Activated naive CD8-positive, alpha-beta T cell treated with anti-CD3 and anti-CD28 coated beads for 36 hours (primary cell): Measurements from ENCODE around the gene OR10D3. TPM values are rescaled to one million over a fixed set of nuclear protein-coding genes. Genes with fewer than 3 reads are reported as not detected.

Experiments
- DNase-seq: peaks from one replicate; pipeline ENCODE4 v3.0.0; 2021
- H3K27ac Mint-ChIP-seq: one replicate; pipeline ENCODE4 v1.8.0; 2022; ENCODE audit warnings: mild to moderate bottlenecking, moderate library complexity, mixed read lengths
- H3K27me3 Mint-ChIP-seq: one replicate; pipeline ENCODE4 v1.8.0; 2022; ENCODE audit warnings: mild to moderate bottlenecking, mixed read lengths
- H3K36me3 Mint-ChIP-seq: one replicate; pipeline ENCODE4 v1.8.0; 2021; ENCODE audit warnings: mild to moderate bottlenecking, mixed read lengths
- H3K4me1 Mint-ChIP-seq: one replicate; pipeline ENCODE4 v1.8.0; 2021; ENCODE audit warnings: mixed read lengths
- H3K4me3 Mint-ChIP-seq: one replicate; pipeline ENCODE4 v1.8.0; 2022; ENCODE audit warnings: mild to moderate bottlenecking, moderate library complexity, mixed read lengths
- H3K9me3 Mint-ChIP-seq: one replicate; pipeline ENCODE4 v1.8.0; 2022; ENCODE audit warnings: mixed read lengths
- total RNA-seq, 2 experiments: library from RNA; stranded (reverse); gene quantifications; one replicate each; pipeline ENCODE4 v1.2.3, GENCODE V29; 2021

OR10D3 gene
- total RNA-seq, 2 experiments from 2014 or later, result not detected

GRCh38 chr11:124176925-124177715, 6.0 kb upstream of the OR10D3 start:
- Mint-ChIP-seq H3K36me3 (no peaks in the 10 kb centered on the region), H3K27me3 (no peaks in the 10 kb centered on the region), H3K27ac (no peak overlapping the region), H3K4me3 (no peak overlapping the region), H3K4me1 (no peaks in the 10 kb centered on the region), H3K9me3 (no peaks in the 10 kb centered on the region)
- DNase-seq, result no peak

DNA sequence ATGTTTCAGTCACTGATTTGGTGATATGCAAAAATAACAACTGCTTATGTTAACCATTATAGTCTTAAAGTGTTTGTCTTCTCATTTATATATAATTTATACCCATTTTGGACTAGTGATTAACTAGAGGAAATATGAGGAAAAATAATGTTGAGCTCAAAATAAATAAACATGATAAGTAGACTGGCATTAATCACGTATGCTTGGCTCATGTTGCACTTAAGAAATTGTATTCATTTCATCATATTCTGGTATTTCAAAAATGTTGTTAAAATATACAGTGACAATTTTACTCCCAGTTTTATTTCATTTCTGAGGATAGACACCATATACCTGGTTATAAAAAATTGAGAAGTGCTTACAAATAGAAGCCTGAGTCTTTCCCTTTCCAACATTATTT, 3.8 kb upstream of the OR10D3 start:
- no peaks in the 10 kb centered on the region for H3K9me3 Mint-ChIP-seq
- no peaks in the 10 kb centered on the region for H3K36me3 Mint-ChIP-seq
- no peaks in the 10 kb centered on the region for H3K4me1 Mint-ChIP-seq
- peaks cover 8% of the 10 kb centered on the region for H3K27me3 Mint-ChIP-seq
- no peak for DNase-seq
- H3K27ac Mint-ChIP-seq, result no peak overlapping the region
- no peak overlapping the region for H3K4me3 Mint-ChIP-seq

DNA sequence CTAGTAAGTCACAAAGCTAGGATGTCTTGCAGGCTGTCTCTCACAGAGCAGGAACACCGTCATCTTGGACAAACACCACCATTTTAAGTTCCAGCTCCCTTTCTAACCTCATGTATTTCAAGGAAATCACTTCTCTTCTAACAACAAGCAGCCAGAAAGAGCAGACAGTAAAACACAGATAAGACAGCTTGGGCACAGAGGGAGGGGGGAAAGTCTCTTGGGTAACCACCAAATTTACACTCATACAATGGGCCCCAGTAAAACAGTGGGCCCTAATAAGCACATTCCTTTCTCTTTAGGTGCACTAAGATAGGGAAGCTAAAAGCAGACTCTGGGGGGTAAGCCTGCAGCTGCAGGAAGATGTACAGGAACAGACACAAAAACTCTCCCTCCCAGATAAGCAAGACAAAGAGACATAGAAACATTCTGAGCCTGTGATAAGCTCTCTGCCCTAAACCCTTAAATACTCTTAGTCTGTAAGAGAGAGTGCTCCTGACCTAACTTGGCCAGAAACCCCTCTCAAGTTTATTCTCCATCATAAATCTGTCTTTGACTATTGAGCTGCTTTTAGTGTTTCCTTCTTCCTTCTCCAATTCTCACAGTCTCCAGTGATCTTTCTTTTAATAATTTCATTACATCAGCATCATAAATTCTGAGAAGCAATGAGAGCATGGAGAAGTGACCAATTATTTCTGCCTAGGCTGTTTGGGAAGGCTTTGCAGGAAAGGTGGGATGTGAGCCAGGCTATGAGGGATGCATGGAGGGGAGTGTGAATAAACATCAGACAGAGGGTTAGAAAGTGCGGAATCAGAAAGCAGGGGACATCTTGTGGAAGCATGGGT, 7.4 kb downstream of the OR10D3 start:
- H3K27me3 Mint-ChIP-seq, result peaks cover 18% of the 10 kb centered on the region
- H3K4me1 Mint-ChIP-seq, result no peaks in the 10 kb centered on the region
- H3K36me3 Mint-ChIP-seq, result no peaks in the 10 kb centered on the region
- no peak overlapping the region for H3K4me3 Mint-ChIP-seq
- no peak for DNase-seq
- no peaks in the 10 kb centered on the region for H3K9me3 Mint-ChIP-seq
- H3K27ac Mint-ChIP-seq, result no peak overlapping the region

- no peaks in the 10 kb centered on the region for H3K9me3 Mint-ChIP-seq
- H3K4me1 Mint-ChIP-seq, result no peaks in the 10 kb centered on the region
- H3K27me3 Mint-ChIP-seq, result peaks cover 7% of the 10 kb centered on the region
- no peak for DNase-seq
- no peak overlapping the region for H3K27ac Mint-ChIP-seq
- H3K4me3 Mint-ChIP-seq, result no peak overlapping the region
- no peaks in the 10 kb centered on the region for H3K36me3 Mint-ChIP-seq
Measured at GRCh38 chr11:124193221-124194010, 10.3 kb downstream of the OR10D3 start.

GRCh38 chr11:124194293-124195188, 11.4 kb downstream of the OR10D3 start:
- no peak overlapping the region for H3K27ac Mint-ChIP-seq
- H3K4me1 Mint-ChIP-seq, result no peaks in the 10 kb centered on the region
- no peaks in the 10 kb centered on the region for H3K36me3 Mint-ChIP-seq
- H3K27me3 Mint-ChIP-seq, result peaks cover 11% of the 10 kb centered on the region
- DNase-seq, result no peak
- no peak overlapping the region for H3K4me3 Mint-ChIP-seq
- H3K9me3 Mint-ChIP-seq, result no peaks in the 10 kb centered on the region

DNA sequence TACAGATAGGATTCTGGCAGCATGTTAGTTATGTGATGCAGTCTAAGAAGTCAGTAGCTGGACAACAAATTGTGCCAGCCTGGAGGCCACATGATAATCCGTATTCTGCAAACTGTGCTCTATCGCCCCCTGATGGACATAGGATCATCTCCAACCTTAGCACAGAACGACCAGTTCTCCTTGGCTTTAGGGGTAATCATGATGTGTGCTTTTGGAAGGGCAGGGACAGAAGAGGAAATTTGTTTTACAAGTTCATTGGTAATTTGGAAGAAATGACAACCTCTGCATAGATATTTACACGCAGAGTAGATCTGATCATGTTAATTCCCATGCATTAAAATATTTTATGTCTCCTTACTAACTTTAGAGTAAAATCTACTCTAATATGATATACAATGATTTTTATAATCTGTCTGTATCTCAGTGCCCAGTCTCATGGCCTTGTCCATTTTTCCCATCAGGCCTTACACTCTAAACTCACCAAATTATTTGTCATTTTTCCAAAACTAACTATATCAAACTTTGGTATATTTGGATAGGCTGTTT, 12.1 kb downstream of the OR10D3 start:
- H3K9me3 Mint-ChIP-seq, result no peaks in the 10 kb centered on the region
- peaks cover 8% of the 10 kb centered on the region for H3K27me3 Mint-ChIP-seq
- H3K36me3 Mint-ChIP-seq, result no peaks in the 10 kb centered on the region
- peak; percentile 31 for DNase-seq
- H3K4me1 Mint-ChIP-seq, result no peaks in the 10 kb centered on the region
- H3K27ac Mint-ChIP-seq, result no peak overlapping the region
- no peak overlapping the region for H3K4me3 Mint-ChIP-seq

DNA sequence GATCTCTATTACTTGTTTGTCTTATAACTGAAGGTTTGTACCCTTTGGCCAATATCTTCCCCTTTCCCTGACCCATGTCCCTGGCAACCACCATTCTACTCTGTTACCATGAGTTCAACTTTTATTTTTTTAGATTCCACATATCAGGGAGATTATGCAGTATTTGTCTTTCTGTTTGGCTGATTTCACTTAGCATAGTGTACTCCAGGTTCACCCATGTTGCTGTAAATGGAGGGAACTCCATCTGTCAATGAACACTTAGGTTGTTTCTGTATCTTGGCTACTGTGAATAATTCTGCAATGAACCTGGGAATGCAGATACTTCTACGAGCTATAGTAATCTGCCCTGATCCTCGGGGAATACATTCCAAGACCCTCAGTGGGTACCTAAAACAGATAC, 14.9 kb downstream of the OR10D3 start:
- H3K4me1 Mint-ChIP-seq, result no peaks in the 10 kb centered on the region
- no peaks in the 10 kb centered on the region for H3K9me3 Mint-ChIP-seq
- no peaks in the 10 kb centered on the region for H3K36me3 Mint-ChIP-seq
- H3K27me3 Mint-ChIP-seq, result peaks cover 8% of the 10 kb centered on the region
- H3K27ac Mint-ChIP-seq, result no peak overlapping the region
- H3K4me3 Mint-ChIP-seq, result no peak overlapping the region
- no peak for DNase-seq

- no peak overlapping the region for H3K27ac Mint-ChIP-seq
- no peak overlapping the region for H3K4me3 Mint-ChIP-seq
- DNase-seq, result no peak
- no peaks in the 10 kb centered on the region for H3K36me3 Mint-ChIP-seq
- no peaks in the 10 kb centered on the region for H3K4me1 Mint-ChIP-seq
- no peaks in the 10 kb centered on the region for H3K9me3 Mint-ChIP-seq
- peaks cover 8% of the 10 kb centered on the region for H3K27me3 Mint-ChIP-seq
Measured at GRCh38 chr11:124198897-124199296, 15.8 kb downstream of the OR10D3 start.

DNA sequence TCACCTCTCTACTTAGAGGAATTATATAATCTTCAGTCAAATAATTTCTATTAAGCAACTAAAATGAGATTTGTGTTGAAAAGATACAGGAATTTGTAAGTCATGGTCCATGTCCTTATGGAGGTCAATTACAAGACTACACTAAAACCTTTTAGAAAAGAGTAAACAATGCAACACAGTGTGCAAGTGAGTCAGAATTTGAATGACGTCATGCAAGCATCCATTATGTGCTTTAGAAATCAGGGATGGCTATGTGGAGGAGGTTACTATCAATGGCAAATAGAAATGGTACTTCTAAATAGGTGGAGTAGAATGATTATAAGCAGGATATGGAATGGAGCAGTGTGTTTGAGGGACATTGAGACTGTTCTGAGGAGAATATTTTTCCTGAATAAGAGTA, 16.6 kb downstream of the OR10D3 start:
- Mint-ChIP-seq H3K4me3 (no peak overlapping the region), H3K9me3 (no peaks in the 10 kb centered on the region), H3K27me3 (peaks cover 8% of the 10 kb centered on the region), H3K27ac (no peak overlapping the region), H3K4me1 (no peaks in the 10 kb centered on the region), H3K36me3 (no peaks in the 10 kb centered on the region)
- no peak for DNase-seq

- H3K27ac Mint-ChIP-seq, result no peak overlapping the region
- H3K36me3 Mint-ChIP-seq, result no peaks in the 10 kb centered on the region
- H3K4me3 Mint-ChIP-seq, result no peak overlapping the region
- no peak for DNase-seq
- H3K9me3 Mint-ChIP-seq, result no peaks in the 10 kb centered on the region
- peaks cover 5% of the 10 kb centered on the region for H3K27me3 Mint-ChIP-seq
- H3K4me1 Mint-ChIP-seq, result no peaks in the 10 kb centered on the region
Measured at GRCh38 chr11:124200671-124201070, 17.5 kb downstream of the OR10D3 start.

GRCh38 chr11:124202951-124203350, 19.8 kb downstream of the OR10D3 start:
- H3K27me3 Mint-ChIP-seq, result peaks cover 5% of the 10 kb centered on the region
- no peak for DNase-seq
- H3K4me3 Mint-ChIP-seq, result no peak overlapping the region
- no peaks in the 10 kb centered on the region for H3K9me3 Mint-ChIP-seq
- H3K4me1 Mint-ChIP-seq, result no peaks in the 10 kb centered on the region
- H3K36me3 Mint-ChIP-seq, result no peaks in the 10 kb centered on the region
- no peak overlapping the region for H3K27ac Mint-ChIP-seq

- Mint-ChIP-seq H3K27me3 (peaks cover under 1% of the 10 kb centered on the region), H3K9me3 (no peaks in the 10 kb centered on the region), H3K4me3 (no peak overlapping the region), H3K27ac (no peak overlapping the region), H3K36me3 (no peaks in the 10 kb centered on the region), H3K4me1 (no peaks in the 10 kb centered on the region)
- no peak for DNase-seq
Measured at GRCh38 chr11:124204008-124204407, 20.9 kb downstream of the OR10D3 start.

DNA sequence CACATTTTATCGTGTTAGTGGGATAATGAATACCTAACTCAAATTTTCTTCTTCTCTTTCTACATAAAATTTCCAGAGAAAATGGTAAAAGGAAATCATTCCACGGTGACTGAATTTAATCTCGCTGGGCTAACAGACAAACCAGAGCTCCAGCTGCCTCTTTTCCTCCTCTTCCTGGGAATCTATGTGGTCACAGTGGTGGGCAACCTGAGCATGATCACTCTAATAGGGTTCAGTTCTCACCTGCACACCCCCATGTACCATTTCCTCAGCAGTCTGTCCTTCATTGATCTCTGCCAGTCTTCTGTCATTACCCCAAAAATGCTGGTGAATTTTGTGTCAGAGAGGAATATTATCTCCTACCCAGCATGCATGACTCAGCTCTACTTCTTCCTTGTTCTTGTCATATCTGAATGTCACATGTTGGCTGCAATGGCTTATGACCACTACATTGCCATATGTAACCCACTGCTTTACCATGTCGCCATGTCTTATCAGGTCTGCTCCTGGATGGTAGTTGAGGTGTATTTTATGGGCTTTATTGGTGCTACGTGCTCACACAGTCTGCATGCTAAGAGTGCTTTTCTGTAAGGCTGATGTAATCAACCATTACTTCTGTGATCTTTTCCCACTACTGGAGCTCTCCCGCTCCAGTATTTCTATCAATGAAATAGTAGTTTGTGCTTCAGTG, 24.1 kb downstream of the OR10D3 start:
- Mint-ChIP-seq H3K4me1 (no peaks in the 10 kb centered on the region), H3K36me3 (no peaks in the 10 kb centered on the region), H3K9me3 (no peaks in the 10 kb centered on the region), H3K27ac (no peak overlapping the region), H3K4me3 (no peak overlapping the region), H3K27me3 (no peaks in the 10 kb centered on the region)
- no peak for DNase-seq
